GM12875 (cell line): ENCODE results near the gene NOL12.

Experiments used
- H3K4me3 ChIP-seq: one replicate; pipeline ENCODE4 v1.5.1; 2011; ENCODE audit warnings: low read depth, low read length, control low read depth
- CTCF ChIP-seq: IDR thresholded peaks from 2 replicates; pipeline ENCODE4 v1.5.1; 2011; ENCODE audit warnings: low read depth, mild to moderate bottlenecking, control low read depth, inconsistent platforms, low read length, moderate library complexity, borderline replicate concordance; ENCODE audit not compliant: insufficient read depth

Gene NOL12

GRCh38 chr22:37640591-37641560 is 45.3 kb upstream of the NOL12 start:
- TF ChIP-seq CTCF = no peak
- peak overlapping the region; percentile 72 for H3K4me3 ChIP-seq

- no peak overlapping the region for H3K4me3 ChIP-seq
- TF ChIP-seq CTCF = no peak
Measured at GRCh38 chr22:37641561-37641949, 44.6 kb upstream of the NOL12 start.

- peak; percentile 87 for TF ChIP-seq CTCF
- no peak overlapping the region for H3K4me3 ChIP-seq
Measured at GRCh38 chr22:37643225-37643847, 42.8 kb upstream of the NOL12 start.

GRCh38 chr22:37647317-37647716 is 38.8 kb upstream of the NOL12 start:
- no peak for TF ChIP-seq CTCF

GRCh38 chr22:37647928-37648327 is 38.2 kb upstream of the NOL12 start:
- no peak overlapping the region for H3K4me3 ChIP-seq
- TF ChIP-seq CTCF = no peak

More at GRCh38 chr22:37647317-37647716, 38.8 kb upstream of the NOL12 start:
- no peak overlapping the region for H3K4me3 ChIP-seq

- no peak for TF ChIP-seq CTCF
Measured at GRCh38 chr22:37650463-37651136, 35.5 kb upstream of the NOL12 start.

More at GRCh38 chr22:37650463-37651136, 35.5 kb upstream of the NOL12 start:
- H3K4me3 ChIP-seq = no peak overlapping the region
